UCSD-AML1 (cell line): Measurements from ENCODE around the gene IQCE.

Experiments
- DNase-seq: peaks from one replicate; lab custom pipeline; 2025; ENCODE audit not compliant: unreplicated experiment; lab: John Stamatoyannopoulos, UW

The IQCE gene

DNA sequence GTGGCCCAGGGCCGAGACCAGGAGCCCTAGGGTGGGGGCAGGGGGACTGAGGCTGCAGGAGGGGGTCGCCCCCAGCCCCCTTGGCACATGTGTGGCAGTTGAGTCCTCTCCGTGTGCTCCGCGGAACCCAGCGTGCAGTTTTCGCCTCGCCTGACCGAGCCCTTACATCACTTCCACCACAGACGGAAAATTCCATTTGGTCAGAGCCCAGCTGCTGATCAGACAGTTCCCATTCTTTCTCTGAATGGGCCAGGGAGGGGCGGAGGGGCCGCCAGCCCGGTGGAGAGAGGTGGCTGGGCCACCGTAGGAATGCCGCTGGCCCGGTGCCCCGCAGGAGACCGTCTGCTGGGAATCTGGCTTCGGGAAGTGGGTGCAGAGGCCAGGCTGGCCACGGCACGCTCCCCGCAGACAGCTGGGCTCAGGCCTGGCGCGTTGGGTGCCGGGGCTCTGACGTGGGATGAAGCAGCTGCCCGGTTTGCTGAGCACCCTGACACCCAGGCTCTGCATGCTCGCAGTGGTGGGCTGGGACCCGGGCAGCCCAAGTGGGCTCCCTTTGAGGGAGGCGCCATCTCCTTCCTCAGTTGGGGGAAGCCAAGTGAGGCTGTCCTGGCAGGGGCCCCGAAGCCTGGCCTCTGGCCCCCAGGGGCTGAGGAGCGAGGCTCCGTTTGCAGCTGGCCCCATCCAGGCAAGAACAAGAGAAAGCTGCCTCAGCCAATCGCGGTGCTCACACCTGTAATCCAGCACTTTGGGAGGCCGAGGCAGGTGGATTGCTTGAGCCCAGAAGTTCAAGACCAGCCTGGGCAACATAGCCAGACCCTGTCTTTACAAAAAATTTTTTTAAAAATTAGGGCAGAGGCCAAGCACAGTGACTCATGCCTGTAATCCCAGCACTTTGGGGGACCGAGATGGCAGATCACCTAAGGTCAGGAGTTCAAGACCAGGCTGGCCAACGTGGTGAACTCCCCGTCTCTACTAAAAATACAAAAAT, 82.9 kb downstream of the IQCE start:
- peak; percentile 26 for DNase-seq

GRCh38 chr7:2643386-2644219, 84.8 kb downstream of the IQCE start:
- DNase-seq: peak; percentile 22

DNA sequence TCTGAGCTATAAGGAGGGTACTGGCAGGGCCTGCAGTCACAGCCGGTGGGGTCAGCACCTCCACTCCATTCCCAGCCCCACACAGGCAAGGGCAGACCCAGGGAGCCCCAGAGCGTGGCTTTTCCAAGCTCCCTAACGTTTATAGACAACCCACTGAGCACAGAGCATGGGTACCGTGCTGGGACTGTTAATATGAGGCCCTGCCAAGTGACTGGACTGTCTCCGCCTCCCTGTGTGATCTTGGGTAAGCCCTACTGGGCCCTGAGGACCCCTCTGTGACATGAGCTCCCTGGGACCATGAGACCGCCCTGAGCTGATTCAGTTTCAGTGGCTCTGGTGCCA, 85.4 kb downstream of the IQCE start:
- no peak for DNase-seq

DNA sequence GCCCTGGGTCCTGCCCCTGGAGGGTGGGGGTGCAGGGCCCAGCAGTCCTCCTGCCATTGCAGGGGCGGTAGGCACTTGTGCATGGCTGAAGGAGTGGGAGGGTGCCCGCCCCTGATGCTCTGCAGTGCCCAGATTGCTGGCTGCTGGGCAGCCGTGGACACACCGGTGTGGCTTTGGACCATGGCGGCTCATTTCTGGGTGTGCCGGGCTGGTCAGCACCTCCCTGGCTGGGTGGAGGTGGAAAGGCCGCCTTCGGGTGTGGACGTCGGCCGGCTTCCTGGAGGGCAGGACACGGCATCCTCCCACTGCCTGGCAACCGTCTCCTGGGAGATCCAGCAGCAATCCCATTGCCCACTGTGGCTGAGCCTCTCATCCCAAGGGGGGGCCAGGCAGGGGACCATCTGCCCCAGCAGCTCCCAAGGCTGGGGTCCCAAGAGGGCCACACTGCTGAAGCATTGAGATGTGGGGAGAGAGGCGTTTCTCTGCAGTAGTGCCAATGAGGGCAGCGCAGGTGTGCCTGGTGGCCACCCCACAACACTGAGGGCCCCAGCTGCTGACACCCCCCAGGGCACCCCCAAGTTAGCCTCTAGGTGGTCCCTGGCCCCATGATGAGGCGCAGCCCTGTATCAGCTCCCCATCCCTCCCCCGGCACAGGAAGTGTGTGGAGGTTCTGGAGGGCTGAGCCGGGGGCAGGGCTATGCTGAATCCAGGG, 85.9 kb downstream of the IQCE start:
- no peak for DNase-seq

- peak; percentile 65 for DNase-seq
These were observed 86.6 kb downstream of the IQCE start for GRCh38 chr7:2645274-2645868.

- DNase-seq: no peak
These were observed 87.5 kb downstream of the IQCE start for GRCh38 chr7:2646336-2646679.

GRCh38 chr7:2646680-2647571, 88.1 kb downstream of the IQCE start:
- DNase-seq: no peak

DNA sequence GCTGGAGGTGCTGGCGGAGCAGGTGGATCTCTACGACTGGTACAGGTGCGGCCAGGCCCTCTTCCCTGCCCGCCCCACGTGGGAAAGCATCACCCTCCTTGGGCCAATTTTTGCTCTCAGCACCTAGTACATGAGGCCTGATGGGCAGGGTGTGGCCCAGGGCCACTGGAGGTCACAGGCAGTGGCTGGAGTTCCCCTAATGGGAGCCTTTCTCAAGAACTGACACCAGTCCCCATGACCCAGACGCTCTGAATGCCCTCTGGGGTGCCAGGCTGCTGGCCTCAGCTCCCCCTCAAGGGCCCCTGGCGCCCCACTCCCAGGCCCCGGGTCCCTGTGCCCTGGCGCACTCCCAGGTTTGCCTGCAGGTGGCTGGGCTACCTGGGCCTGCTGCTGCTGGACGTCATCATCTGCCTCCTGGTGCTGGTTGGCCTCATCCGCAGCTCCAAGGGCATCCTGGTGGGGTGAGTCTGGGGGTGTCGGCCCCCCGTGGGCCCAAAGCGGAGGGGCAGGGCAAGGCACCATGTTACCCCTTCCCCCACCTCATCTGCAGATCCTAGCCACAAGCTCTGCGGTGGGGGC, 88.9 kb downstream of the IQCE start:
- no peak for DNase-seq

GRCh38 chr7:2649139-2649838, 90.5 kb downstream of the IQCE start:
- DNase-seq: no peak

DNA sequence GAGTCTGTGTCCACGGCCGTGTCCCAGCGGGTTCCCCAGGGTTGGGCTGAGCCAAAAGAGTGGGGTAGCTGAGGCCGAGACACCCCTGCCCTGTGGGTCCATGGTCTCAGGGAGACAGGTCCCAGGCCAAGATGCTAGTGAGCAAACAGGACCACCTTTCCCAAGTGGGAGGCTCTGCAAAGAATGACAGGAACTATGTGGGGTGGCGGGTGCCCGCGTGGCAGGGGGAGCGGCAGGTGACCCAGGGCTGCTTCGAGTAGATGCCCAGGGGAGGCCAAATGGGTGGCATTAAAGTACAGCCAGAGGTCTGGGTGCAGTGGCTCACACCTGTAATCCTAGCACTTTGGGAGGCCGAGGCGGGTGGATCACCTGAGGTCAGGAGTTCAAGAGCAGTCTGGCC, 91.2 kb downstream of the IQCE start:
- DNase-seq: no peak

- DNase-seq: no peak
These were observed 91.7 kb downstream of the IQCE start for GRCh38 chr7:2650451-2650850.

- no peak for DNase-seq
These were observed 92.6 kb downstream of the IQCE start for GRCh38 chr7:2651336-2651735.

- no peak for DNase-seq
These were observed 93.3 kb downstream of the IQCE start for GRCh38 chr7:2651847-2652735.

DNA sequence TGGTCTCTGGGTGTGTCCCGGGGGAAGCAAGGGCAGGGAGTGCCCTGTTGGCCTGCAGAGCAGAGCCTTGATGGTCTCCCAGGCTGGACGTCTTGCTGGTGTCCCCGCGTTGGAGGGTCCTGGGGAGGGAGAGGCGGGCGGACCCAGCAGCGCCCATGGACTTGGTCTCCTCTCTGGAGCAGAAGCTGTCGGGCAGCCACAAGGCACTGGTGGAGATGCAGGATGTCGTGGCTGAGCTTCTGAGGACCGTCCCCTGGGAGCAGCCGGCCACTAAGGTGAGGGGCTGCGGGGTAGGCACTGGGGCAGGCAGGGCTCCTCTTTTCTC, 93.9 kb downstream of the IQCE start:
- DNase-seq: no peak

DNA sequence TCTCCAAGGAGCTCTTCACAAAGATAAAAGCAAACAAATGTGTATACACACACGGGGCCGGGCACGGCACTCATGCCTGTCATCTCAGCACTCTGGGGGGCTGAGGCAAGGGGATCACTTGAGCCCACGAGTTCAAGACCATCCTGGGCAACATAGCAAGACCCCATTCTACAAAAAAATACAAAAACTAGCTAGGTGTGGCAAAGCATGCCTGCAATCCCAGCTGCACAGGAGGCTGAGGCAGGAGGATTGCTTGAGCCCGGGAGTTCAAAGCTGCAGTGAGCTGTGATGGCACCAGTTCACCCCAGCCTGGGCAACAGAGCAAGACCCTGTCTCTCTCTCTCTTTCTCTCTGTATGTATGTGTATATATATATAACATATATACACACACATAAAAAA, 95.3 kb downstream of the IQCE start:
- no peak for DNase-seq

DNA sequence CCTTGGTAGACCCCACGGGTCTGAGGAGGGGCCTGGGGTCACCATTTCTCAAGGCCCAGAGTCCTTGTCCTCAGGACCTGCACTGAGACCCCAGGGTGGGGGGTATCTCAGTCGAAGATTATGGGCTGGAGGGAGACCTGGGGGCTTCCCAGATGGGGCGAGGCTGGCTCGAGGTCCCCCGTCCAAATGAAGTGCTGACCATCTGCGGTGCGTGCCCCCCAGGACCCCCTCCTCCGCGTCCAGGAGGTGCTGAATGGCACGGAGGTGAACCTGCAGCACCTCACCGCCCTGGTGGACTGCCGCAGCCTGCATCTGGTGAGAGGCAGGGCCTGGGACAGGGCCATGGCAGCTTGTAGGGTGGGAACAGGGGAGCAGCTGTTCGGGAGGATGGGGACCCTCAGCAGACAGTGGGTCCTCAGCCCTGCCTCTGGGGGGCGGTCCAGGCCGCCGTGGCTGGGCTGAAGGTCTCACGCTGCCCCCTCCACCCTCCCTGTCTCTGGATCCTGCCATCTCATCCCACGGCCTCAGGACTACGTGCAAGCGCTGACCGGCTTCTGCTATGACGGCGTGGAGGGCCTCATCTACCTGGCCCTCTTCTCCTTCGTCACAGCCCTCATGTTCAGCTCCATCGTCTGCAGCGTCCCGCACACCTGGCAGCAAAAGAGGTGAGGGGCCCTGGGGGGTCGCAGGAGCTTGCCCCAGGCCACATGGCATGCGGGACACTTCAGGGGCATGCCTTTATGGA, 97.3 kb downstream of the IQCE start:
- no peak for DNase-seq

DNA sequence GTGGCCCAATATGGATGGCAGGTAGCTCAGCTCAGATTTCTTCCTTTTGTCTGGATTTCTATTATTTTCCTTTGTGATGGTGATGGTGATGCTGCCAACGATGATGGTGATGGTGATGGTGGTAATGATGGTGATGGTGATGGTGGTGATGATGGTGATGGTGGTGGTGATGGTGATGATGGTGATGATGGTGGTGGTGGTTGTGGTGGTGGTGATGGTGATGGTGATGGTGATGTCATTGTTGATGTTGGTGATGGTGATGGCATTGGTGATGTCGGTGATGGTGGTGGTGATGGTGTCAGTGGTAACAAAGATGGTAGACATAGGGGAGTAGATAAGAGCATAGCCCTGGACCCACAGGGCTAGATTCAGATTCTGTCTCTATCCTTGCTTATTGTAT, 98.4 kb downstream of the IQCE start:
- no peak for DNase-seq
